Stimulated activated CD4-positive, alpha-beta T cell treated with anti-CD3 and anti-CD28 coated beads, Interleukin-2, amount 100 ng/mL, for 48 hours (primary cell): ENCODE measurements around the gene SDK2.

Experiments used
- DNase-seq, 2 donors: peaks; one replicate each; pipeline ENCODE4 v3.0.0-alpha.2; 2020

SDK2 gene, protein sequence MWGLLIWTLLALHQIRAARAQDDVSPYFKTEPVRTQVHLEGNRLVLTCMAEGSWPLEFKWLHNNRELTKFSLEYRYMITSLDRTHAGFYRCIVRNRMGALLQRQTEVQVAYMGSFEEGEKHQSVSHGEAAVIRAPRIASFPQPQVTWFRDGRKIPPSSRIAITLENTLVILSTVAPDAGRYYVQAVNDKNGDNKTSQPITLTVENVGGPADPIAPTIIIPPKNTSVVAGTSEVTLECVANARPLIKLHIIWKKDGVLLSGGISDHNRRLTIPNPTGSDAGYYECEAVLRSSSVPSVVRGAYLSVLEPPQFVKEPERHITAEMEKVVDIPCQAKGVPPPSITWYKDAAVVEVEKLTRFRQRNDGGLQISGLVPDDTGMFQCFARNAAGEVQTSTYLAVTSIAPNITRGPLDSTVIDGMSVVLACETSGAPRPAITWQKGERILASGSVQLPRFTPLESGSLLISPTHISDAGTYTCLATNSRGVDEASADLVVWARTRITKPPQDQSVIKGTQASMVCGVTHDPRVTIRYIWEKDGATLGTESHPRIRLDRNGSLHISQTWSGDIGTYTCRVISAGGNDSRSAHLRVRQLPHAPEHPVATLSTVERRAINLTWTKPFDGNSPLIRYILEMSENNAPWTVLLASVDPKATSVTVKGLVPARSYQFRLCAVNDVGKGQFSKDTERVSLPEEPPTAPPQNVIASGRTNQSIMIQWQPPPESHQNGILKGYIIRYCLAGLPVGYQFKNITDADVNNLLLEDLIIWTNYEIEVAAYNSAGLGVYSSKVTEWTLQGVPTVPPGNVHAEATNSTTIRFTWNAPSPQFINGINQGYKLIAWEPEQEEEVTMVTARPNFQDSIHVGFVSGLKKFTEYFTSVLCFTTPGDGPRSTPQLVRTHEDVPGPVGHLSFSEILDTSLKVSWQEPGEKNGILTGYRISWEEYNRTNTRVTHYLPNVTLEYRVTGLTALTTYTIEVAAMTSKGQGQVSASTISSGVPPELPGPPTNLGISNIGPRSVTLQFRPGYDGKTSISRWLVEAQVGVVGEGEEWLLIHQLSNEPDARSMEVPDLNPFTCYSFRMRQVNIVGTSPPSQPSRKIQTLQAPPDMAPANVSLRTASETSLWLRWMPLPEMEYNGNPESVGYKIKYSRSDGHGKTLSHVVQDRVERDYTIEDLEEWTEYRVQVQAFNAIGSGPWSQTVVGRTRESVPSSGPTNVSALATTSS (N-terminal part only)

DNA sequence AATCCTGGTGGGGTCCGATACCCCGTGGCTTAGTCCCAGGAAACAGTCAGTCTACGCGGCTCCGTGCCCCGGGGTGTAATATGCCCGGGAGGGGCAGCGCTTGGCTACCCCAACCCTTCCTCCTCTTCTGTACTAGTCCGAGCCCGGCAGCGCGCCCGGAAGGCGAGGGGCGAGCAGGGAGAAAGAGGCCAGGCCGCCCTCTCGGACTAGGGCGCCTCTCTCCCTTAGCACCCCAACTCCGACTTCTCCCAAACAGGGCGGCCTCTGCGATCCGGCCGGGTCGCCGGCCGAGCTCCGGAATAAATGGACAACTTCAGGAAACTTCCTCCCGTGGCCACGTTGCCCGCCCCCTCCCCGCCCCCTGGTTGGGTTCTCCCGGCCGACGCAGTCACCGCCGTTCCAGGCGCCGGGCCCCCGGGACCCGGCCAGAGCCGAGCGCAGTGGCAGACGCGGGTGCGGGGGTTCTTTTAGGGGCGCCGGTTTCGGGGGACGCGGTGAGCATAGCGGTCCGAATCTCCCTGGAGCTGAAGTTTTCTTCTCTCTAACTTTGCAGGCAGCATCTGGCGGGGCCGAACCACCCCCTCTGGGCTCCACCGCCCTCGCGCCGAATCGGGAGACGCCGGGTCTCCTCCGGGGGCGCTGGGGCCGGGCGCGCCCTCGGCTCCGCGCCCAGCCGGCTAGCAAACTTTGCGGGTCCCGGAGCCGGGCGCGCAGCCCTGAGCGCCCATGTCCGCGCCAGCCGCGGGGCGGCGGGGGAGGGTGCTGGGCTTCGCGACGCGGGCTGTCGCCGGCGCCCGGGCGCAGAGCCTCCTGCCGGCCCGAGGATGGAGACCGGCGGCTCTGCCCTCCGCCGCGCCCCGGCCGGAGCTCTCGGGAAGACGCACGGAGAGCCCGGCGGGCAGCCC lies at the start of gene SDK2:
Gene SDK2 (minus strand): TSS at position 301 of the 905 bp plus-strand sequence. CDS start 357 bp downstream, outside the sequence.
- peak in 1 of 2 donors; percentile 4 for DNase-seq

DNA sequence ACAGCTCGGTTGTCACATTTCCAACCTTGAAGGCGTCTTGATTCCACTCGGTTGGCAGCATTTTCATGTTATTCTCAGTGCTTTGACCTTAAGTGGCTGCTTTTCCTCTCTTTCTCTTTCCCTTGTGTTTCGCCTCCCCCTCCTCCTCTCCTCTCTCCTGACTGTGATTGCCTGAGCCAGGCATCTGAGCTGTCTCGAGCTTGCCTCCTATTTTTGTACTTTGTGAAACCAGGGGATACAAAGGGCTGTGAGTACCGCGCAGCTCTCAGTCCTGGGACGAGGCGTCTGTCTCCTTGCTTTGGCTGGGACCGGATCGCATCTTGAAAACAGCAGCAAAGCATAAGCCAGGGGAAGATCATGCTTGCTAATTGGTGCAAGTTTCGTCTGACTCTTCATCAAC lies 48.8 kb upstream of the SDK2 start:
- no peak for DNase-seq

DNA sequence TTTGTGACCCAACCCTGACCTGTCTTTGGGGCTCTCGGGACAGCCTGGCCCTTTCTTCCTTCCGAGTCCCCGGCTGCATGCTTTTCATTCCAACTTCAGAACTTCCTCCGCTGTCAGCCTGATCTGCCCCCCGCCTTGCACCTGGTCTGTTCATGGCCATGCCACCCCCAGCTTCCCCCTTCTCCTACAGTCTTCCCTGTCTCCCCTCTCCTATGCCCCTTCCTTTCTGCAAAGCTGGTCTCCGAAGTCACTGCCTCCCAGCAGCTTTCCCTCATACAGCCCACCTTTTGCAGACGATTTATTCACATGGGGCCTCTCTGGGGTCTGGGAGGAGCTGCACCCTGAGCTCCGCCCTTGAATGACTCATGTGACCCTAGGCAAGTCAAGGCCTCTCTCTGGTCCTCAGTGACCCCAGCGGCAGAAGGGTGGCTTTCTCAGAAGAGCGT lies 47.1 kb upstream of the SDK2 start:
- no peak for DNase-seq

DNA sequence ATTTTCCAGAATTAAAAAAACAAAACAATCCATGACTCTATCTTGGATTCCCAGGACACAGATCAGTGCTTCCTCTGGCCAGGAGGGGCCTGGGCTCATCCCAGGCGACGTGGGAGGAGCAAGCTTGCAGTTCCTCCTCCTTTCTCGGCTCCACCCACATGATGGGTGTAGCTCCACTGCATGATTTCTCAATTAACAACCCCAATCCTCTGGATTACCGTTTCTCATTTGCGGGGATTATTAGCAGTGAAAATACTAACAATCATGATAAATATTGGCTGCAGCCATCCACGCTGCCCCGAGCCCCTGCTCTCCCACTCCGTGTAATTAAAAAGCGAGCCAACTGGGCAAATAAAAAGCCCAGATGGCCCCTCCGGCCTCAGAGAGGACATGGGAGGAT lies 46.4 kb upstream of the SDK2 start:
- DNase-seq, result no peak

DNA sequence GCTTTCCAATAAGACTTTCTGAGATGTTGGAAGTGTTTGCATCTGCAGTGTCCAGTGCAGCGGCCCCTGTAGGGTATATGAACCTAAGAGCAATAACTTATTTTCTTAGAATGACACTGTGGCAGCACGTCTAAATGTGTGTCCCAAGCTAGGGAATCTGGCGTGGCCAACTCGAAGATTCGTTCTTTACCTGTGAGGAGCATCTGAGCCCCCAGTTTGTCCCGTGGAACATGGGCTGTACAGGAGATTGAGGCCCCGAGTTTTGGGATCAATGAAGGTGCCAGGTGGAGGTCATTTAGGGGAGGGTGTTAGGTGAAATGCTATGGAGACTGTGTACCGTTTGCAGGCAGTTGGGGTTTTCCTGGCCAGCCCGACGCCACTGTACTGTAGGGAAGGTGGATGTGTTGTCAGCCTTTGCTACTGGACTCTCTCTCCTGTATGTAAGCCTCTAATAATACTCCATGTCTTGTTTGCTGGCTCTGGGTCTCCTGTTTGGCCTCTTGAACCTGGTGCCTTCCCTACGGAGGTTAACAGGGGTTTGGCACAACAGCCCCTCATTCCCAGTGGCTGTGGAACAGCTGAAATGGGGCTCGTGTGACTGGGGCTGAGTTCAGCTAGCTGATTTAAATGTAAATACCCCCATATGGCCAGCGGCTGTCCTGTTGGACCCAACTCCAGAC lies 45.5 kb upstream of the SDK2 start:
- no peak for DNase-seq

DNA sequence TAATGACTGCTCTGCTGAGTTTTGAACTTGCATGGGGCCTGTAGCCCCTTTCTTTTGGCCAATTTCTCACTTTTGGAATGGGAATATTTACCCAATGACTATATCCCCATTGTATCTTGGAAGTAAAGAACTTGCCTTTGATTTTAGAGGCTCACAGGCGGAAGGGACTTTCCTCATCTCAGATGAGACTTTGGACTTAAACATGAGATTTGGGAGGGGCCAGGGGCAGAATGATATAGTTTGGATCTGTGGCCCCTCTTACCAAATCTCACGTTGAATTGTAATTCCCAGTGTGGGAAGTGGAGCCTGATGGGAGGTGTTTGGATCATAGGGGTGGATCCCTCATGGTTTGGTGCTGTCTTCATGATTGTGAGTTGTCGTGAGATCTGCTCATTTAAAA lies 42.7 kb upstream of the SDK2 start:
- DNase-seq, result no peak

DNA sequence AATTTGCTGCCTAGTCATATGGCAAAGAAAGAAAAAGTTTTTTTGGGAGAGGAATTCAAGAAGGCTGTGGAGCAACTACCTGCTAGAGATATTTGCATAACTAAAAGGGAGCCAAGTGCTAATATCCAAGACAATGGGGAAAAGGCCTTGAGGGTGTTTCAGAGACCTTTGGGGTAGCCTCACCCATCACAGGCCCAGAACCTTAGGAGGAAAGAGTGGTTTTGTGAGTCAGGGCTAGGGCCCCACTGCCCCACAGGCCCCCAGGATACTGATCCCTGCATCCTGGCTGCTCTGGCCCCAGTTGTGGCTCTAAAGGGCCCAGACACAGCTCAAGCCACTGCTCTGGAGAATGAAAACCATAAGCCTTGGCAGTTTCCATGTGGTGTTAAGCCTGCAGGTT lies 41.9 kb upstream of the SDK2 start:
- DNase-seq, result no peak

DNA sequence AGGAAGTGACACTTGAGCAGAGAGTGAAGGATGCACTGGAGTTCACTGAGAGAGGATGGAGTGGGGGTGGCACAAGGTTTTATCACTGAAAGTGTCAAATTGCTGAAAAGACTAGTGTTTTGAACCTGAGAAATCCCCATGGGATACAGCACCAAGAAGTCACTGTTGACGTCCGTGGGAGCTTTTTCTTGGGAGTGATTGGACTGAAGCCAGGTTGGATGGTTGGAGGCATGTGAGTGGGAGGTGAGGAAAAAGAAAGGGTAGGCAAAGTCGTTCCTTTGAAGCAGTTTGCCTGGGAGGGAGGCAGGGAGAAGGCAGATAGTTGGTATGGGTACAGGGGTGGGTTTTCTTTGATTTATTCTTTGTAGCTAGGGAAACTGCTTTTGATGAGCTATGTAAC lies 39.9 kb upstream of the SDK2 start:
- DNase-seq, result no peak

DNA sequence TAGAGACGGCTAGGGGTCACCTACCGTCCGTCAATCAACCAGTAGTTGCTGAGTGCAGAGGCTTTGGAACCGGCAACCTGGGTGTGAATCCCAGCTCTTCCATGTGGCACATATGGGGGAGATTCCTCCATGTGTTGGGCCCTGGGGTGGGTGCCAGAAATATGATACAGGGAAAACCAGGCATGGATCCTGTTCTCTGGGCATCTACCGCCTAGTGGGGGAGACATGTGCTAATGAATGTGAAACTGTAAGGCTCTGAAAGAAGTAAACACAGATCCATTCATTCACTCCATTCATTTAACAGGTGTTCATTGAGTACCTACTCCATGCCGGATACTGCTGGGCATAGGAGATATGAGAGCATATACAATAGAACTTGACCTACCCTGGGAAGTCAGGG lies 39.5 kb upstream of the SDK2 start:
- no peak for DNase-seq

DNA sequence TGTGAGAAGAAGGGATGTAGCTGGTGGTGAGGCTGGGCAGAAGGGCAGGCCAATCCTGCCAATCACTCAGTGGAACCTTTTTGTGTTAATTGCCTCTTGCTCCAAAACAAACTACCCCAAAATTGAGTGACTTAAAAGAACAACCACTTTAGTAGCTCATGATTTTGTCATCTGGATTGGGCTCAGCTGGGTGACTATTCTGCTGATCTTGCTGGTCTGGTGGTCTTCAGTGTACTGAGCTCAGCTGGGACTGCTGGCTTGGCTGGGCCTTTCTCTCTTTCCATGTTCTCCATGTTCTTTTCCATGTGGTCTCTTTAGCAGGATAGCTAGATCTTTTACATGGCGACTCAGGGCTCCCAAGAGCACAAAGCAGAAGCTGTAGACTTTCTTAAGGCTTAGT lies 37.7 kb upstream of the SDK2 start:
- no peak for DNase-seq

DNA sequence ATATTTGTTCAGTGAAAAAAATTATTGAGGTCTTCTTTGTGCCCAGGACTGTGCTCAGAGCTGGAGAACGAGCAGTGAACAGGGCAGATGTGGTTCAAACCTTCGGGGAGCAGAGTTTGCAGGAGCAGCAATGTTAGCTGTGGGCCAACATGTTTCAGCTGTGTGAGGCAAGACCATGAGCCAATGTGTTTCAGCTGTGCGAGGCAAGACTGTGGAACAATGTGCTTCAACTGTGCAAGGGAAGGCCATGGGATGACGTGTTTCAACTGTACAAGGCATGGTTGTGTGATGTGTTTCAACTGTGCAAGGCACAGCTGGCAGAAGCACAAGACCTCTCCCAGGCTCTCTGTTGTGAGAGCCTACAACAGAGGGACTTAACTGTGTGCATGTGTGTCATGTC lies 35.2 kb upstream of the SDK2 start:
- DNase-seq, result no peak

DNA sequence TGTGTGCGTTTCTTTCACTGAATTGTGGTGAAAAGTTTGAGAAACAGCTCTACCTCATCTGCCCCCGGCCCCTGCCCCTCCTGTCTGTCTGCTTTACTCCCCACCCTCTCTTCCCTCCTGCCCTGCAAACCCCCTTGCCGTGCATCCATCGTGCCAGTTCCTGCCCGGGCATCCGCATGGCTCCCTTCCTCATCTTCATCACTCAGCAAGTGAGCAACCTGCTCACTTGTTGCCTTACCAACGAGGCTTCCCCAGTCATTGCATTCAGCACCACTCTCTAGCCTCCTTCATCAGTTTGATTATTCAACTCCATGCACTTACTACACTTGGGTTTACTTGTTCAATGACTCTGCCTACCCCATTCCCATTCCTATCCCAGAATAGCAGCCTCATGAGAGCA lies 34.8 kb upstream of the SDK2 start:
- no peak for DNase-seq

DNA sequence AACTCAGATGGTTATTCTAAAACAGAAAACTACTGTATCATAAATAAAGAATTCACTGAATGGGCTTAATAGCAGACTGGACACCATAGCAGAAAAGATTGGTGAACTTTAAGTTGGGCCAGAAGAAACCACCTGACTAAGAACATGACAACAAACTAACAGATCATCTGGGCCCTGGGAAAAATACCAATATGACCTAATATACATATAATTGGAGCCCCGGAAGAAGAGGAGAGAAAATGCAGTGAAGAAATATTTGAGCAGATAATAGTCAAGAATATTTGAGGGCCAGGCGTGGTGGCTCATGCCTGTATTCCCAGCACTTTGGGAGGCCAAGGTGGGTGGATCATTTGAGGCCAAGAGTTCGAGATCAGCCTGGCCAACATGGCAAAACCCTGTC lies 25.5 kb upstream of the SDK2 start:
- DNase-seq, result no peak

DNA sequence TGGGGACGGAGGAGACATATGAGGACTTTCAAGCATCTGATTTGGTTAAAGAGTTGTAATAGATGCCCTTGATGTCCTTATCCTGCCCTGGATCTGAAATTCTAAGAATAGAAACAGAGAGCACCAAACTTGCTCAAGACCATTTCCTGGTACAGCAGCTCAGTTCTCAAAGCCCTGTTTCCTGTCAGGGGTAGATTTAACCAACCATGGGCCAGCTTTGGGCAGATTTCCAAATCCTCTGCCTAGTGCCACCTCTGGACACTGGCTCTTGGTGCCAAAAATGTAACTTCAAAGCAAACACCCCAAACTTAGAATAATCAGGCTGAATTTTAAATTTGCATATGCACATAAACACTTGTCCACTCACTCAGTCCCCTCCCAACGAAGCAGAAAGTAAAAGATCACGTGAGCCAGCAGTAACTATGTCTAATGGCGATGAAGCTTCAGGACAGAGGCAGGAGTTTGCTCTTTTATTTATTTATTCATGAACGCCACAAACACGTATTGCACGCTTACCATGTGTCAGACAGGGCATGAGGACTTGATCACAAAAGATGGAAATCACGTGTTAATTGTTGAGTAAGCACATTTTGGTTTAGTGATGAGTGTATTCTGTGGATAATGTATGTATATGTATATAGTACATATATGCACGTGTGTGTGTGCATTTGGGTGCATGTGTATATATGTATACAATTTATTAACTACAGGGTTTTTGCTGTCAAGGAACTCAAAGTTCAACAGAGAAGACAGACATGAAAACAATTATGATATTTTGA lies 23.1 kb upstream of the SDK2 start:
- DNase-seq, result no peak

DNA sequence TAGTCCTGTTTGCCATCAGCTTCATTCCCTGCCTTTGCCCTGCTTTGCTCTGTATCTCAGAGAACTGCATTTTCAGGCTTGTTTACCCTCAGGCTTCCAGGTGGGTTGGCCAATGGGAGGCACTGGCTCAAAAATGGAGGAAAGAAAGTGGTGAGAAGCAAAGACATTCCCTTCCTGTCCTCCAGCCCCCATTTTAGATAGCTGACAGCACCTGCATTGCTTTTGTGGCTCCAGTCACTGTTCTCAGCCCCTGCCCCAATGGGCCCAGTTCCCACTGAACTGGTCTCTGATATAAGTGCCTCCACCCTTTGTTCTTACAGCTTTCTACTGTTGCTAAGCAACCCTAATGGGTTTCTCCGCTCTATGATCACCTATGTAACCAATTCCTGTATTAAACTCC lies 19.4 kb upstream of the SDK2 start:
- no peak for DNase-seq

DNA sequence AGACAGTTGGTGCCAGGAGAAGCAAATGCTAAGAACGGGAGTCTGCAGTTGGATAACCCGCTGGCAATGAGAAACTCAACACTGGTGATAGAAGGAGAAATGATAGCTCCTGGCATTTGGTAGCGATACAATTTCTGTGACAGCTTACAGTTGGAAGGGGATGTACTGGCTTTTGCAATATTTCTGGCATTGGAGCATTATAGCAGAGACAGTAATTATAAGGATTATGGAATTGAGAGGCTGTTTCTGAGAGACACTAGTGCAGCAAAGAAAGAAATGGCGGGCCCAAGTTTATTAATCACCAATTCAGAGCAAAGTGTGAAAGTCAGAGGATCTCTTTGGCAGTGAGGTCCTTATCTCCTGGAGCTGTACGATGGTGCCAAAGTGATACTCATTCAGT lies 16.1 kb upstream of the SDK2 start:
- no peak for DNase-seq

DNA sequence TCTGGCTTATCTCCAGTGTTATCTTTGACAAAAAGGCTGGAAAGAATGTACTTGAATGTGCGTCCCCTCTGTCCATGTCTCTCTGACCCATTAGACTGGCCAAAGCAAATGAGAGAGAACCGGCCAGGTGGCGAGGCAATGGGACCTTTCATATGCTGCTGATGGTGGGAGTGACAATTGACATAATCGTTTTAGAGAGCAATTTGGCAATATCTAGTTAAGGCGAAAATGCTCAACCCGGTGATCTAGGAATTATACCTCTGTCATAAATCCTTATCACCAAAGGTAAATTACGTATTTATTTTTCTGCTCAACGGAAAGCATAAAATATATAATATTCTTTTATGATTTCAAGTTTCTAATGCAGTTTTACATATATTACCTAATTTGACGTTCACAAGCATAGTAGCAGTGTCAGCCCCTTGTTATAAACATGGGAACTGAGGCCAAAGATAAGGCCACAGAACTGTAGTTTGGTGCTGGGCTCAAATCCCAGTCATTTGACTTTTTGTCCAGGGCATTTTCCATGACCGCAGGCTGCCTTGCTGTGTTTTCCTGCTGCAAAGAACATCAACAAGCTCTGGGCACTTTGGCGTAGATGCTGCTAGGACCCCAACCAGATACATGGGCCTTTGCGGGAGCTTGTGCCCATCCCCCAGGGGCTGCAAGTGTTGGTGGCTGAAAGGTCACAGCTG lies 14.7 kb upstream of the SDK2 start:
- DNase-seq, result no peak

DNA sequence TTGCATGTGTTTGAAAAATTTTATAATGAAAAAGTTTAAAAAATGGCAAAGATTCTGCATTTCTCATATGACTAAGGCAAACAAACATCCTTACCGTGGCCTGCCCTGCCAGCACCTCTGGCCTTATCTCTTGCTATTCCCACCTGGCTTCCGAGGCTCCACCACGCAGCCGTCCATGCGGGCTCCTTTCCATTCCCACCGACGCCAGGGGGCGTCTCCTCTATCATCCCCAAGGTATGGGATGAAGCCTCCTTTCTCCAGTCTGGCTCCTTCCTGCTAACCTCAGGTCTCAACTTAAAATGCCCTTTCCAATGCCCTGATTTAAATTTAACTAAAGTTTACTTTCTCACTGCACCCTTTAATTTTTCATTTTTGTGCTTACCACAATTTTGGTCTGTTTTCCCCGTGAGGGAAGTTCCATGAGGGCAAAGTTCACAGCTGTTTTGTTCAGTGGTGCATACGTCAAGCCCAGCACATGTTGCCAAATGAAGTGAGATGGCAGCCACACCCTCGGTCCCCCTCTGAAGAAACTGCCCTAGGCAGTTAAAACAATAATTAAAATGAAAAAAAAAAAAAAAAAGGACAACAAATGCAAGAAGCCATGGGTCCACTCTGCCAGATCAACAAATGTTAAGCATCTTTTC lies 13.3 kb upstream of the SDK2 start:
- peak in 1 of 2 donors; percentile 18 for DNase-seq

DNA sequence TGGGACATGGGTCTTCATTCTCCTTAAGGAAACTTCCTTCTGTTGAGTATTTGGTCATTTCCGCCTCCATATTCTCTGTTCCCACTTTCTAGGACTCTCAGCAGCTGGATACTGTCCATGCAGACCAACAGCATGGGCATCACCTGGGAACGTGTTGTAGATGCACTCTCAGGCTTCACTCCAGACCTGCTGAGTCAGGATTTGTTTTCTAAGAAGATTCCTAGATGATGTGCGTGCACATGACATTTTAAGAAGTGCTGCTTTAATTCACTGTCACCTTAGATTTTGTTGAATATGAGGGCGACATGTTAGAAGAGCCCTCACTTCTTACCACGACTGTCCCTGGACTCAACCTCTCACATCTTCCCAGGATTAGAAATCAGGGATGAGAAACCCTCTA lies 10.0 kb upstream of the SDK2 start:
- no peak for DNase-seq

DNA sequence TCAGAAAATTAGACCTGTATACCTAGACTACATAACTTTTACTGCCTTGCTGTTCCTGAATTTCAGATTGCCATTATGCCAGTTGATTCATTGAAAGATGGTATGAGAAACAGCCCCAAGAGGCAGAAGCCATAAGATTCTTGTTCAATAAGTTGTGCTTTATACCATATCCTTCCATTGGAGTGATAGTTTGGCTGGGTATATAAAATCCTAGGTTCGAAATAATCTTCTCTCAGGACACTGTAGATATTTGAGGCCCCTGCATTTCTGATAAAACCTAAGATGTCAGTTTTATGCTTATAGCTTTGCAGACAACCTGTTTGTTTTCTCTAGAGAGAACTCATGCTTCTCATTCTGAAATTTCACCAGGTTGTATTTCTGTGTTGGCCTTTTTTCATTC lies 9.6 kb upstream of the SDK2 start:
- no peak for DNase-seq
